Gastroesophageal sphincter (tissue), 3 donors: ENCODE data around the gene ATP5ME.

ENCODE experiments used
- CTCF ChIP-seq, 4 experiments: fragments of 200-600 bp in 2 of 4; fragments of 450-650 bp in 2 of 4; sonication (generic) in 1 of 4; IDR thresholded peaks; one replicate each; pipeline ENCODE4 v1.5.1; 2017 to 2019; ENCODE audit warnings: antibody characterized with exemption in 4 of 4, mild to moderate bottlenecking in 2 of 4, moderate library complexity in 2 of 4
- POLR2A ChIP-seq, 2 donors: fragments of 450-650 bp; IDR thresholded peaks; one replicate each; pipeline ENCODE4 v1.6.1; 2017; ENCODE audit warnings: antibody characterized with exemption in 2 of 2, mild to moderate bottlenecking in 2 of 2, moderate library complexity in 1 of 2
- POLR2AphosphoS5 ChIP-seq: sonication (generic); formaldehyde crosslinking; IDR thresholded peaks from one replicate; pipeline ENCODE4 v1.6.1; 2017; ENCODE audit warnings: antibody characterized with exemption

- TF ChIP-seq POLR2AphosphoS5 = no peak
- no peak for TF ChIP-seq CTCF (IDR thresholded peaks at IDR 0.05)
- TF ChIP-seq POLR2A (IDR thresholded peaks at IDR 0.05) = no peak
These were observed 1.2 kb upstream of the ATP5ME start for GRCh38 chr4:675036-675882.
